ENCODE results near the gene KIFAP3. TPM values are rescaled to one million over a fixed set of nuclear protein-coding genes. Genes with fewer than 3 reads are reported as not detected.
A peak's percentile ranks its signal among the peaks of the same experiment; 100 is the strongest.

The KIFAP3 gene
- total RNA-seq, 1 donor from 2014 or later: 26.6 TPM

- Histone ChIP-seq H3K27me3 (ENCODE audit: control insufficient read depth, insufficient read depth, low read length) (no peaks in the 10 kb centered on the region), H3K36me3 (ENCODE audit: control insufficient read depth, insufficient read depth, low read length) (no peaks in the 10 kb centered on the region), H3K4me3 (ENCODE audit: low read depth, low read length) (no peak overlapping the region)
- no peak for TF ChIP-seq CTCF (IDR thresholded peaks at IDR 0.05; ENCODE audit: insufficient read depth, low read length, poor library complexity, severe bottlenecking)
- no peak for DNase-seq (ENCODE audit: low read depth)
Observed at GRCh38 chr1:170001266-170001665, 73.2 kb downstream of the KIFAP3 start.

DNA sequence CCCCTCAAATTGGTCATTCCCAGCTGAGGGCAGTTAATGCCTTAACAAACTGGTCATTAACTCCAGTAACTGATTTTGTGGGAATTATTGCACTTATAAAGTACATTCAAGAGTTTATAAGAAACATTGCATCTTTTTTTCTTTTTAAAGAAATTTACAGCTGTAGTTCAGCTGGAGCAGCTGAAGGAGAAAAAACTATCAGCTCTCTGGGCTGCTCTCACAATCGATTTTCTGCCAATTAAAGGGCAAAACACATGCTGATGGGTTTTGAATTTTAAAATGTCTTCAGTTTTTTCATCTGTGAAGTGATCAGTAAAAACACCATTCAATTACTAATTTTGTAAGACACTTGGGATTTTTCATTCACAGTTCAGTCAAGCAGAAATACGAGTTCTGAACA lies 74.7 kb downstream of the KIFAP3 start:
- DNase-seq (ENCODE audit: low read depth): no peak
- Histone ChIP-seq H3K4me3 (ENCODE audit: low read depth, low read length) (no peak overlapping the region), H3K36me3 (ENCODE audit: control insufficient read depth, insufficient read depth, low read length) (no peaks in the 10 kb centered on the region), H3K27me3 (ENCODE audit: control insufficient read depth, insufficient read depth, low read length) (no peaks in the 10 kb centered on the region)
- TF ChIP-seq CTCF (IDR thresholded peaks at IDR 0.05; ENCODE audit: insufficient read depth, low read length, poor library complexity, severe bottlenecking): no peak

DNA sequence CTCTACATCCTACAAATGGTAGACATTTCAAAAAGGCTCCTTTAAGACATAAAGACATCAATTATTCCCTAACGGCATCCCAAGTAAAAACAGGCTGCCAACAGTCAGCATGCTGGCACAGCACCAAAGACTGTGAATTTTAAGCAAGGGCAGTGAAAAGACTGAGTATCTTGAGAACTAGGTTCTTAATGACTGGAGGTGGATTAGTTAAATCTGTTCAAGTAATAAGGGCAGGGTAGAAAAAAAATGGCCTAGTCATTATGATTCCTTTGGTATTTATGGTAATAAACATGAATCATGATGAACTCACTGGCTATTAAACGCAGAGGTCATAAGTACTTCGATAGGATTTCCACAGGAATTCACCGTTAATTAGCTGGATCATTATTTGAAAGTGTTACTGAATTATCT lies 75.2 kb downstream of the KIFAP3 start:
- no peak overlapping the region for H3K4me3 ChIP-seq (ENCODE audit: low read depth, low read length)
- peak; percentile 32 for DNase-seq (ENCODE audit: low read depth)
- no peaks in the 10 kb centered on the region for H3K36me3 ChIP-seq (ENCODE audit: control insufficient read depth, insufficient read depth, low read length)
- TF ChIP-seq CTCF (IDR thresholded peaks at IDR 0.05; ENCODE audit: insufficient read depth, low read length, poor library complexity, severe bottlenecking): no peak
- H3K27me3 ChIP-seq (ENCODE audit: control insufficient read depth, insufficient read depth, low read length): no peaks in the 10 kb centered on the region

DNA sequence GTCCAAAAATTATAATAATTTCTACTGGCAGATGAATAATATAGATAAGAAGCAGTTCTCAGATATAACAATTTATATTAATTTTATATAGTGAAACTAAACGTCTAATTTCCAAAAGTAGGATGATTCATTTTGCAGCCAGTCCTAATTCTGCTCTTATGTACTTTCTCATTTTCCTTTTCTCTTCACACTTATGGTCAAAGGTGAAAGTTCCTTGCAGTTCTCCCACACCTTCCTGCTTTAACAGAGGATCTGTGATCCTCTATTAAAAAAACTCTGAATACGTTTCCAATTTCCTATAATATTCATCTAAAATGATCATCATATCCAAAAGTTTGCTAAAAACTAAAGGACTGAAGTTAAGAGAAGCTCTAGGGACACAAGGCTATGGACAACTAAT lies 78.5 kb downstream of the KIFAP3 start:
- no peak for TF ChIP-seq CTCF (IDR thresholded peaks at IDR 0.05; ENCODE audit: insufficient read depth, low read length, poor library complexity, severe bottlenecking)
- Histone ChIP-seq H3K4me3 (ENCODE audit: low read depth, low read length) (no peak overlapping the region), H3K27me3 (ENCODE audit: control insufficient read depth, insufficient read depth, low read length) (no peaks in the 10 kb centered on the region), H3K36me3 (ENCODE audit: control insufficient read depth, insufficient read depth, low read length) (no peaks in the 10 kb centered on the region)
- no peak for DNase-seq (ENCODE audit: low read depth)

- H3K36me3 ChIP-seq (ENCODE audit: control insufficient read depth, insufficient read depth, low read length): no peaks in the 10 kb centered on the region
Observed at GRCh38 chr1:169989246-169989645, 85.2 kb downstream of the KIFAP3 start.

More at GRCh38 chr1:169989246-169989645, 85.2 kb downstream of the KIFAP3 start:
- Histone ChIP-seq H3K27me3 (ENCODE audit: control insufficient read depth, insufficient read depth, low read length) (no peaks in the 10 kb centered on the region), H3K4me3 (ENCODE audit: low read depth, low read length) (no peak overlapping the region)
- DNase-seq (ENCODE audit: low read depth): no peak
- no peak for TF ChIP-seq CTCF (IDR thresholded peaks at IDR 0.05; ENCODE audit: insufficient read depth, low read length, poor library complexity, severe bottlenecking)

All from kidney epithelial cell (primary cell).